CD14-positive monocyte (primary cell): ENCODE measurements around the gene COL12A1. TPM values are rescaled to one million over a fixed set of nuclear protein-coding genes. Genes with fewer than 3 reads are reported as not detected.

Source experiments
- DNase-seq, 3 donors: peaks; one replicate each; pipeline ENCODE4 v3.0.0-alpha.2; 2011 to 2022
- H2AFZ ChIP-seq: 2 replicates; pipeline ENCODE4 v1.6.0; 2012; ENCODE audit warnings: mild to moderate bottlenecking, low read depth, low read length, inconsistent platforms; ENCODE audit not compliant: insufficient read depth, poor library complexity, severe bottlenecking
- H3K27ac ChIP-seq, 2 donors: 1 replicate in 1 of 2; 2 replicates in 1 of 2; pipeline ENCODE4 v1.5.1; 2012 to 2013; ENCODE audit warnings: low read length in 2 of 2, control low read depth in 1 of 2, inconsistent platforms in 1 of 2, low read depth in 1 of 2, mild to moderate bottlenecking in 1 of 2
- H3K27me3 ChIP-seq, 2 donors: one replicate each; pipeline versions ENCODE4 v1.6.0 to v1.6.1; 2011 to 2013; ENCODE audit warnings: low read length in 2 of 2; ENCODE audit not compliant: control insufficient read depth in 2 of 2, insufficient read depth in 2 of 2
- H3K36me3 ChIP-seq, 2 donors: replicated peaks in 1 of 2; 1 replicate in 1 of 2; 2 replicates in 1 of 2; pipeline versions ENCODE4 v1.5.1 to v1.6.1; 2012 to 2013; ENCODE audit warnings: low read length in 2 of 2, control low read depth in 1 of 2, inconsistent platforms in 1 of 2, mild to moderate bottlenecking in 1 of 2; ENCODE audit not compliant: insufficient read depth in 2 of 2, control insufficient read depth in 1 of 2
- H3K4me1 ChIP-seq, 2 donors: 1 replicate in 1 of 2; 2 replicates in 1 of 2; pipeline versions ENCODE4 v1.5.1 to v1.6.1; 2012 to 2013; ENCODE audit warnings: low read length in 2 of 2, control low read depth in 1 of 2, inconsistent platforms in 1 of 2, mild to moderate bottlenecking in 1 of 2, moderate library complexity in 1 of 2; ENCODE audit not compliant: insufficient read depth in 2 of 2, control insufficient read depth in 1 of 2
- H3K4me2 ChIP-seq: replicated peaks from 2 replicates; pipeline ENCODE3; 2012; ENCODE audit warnings: low read length, moderate library complexity, mild to moderate bottlenecking; ENCODE audit not compliant: poor library complexity, severe bottlenecking; ENCODE audit errors: extremely low read depth
- H3K4me3 ChIP-seq, 3 experiments: fragments of 200-600 bp in 1 of 3; sonication (generic) in 1 of 3; replicated peaks in 1 of 3; 1 replicate in 2 of 3; 2 replicates in 1 of 3; pipeline ENCODE4 v1.5.1; 2011 to 2013; ENCODE audit warnings: low read length in 3 of 3, mild to moderate bottlenecking in 3 of 3, control low read depth in 2 of 3, low read depth in 2 of 3, inconsistent platforms in 1 of 3, moderate library complexity in 1 of 3
- H3K79me2 ChIP-seq: 2 replicates; pipeline ENCODE4 v1.6.0; 2012; ENCODE audit warnings: mild to moderate bottlenecking, control low read depth, inconsistent platforms, low read length, moderate library complexity; ENCODE audit not compliant: insufficient read depth
- H3K9ac ChIP-seq: 2 replicates; pipeline ENCODE4 v1.6.0; 2017; ENCODE audit warnings: low read length, mild to moderate bottlenecking; ENCODE audit not compliant: insufficient read depth, poor library complexity, severe bottlenecking
- H3K9me3 ChIP-seq, 2 donors: replicated peaks in 1 of 2; 1 replicate in 1 of 2; 2 replicates in 1 of 2; pipeline versions ENCODE4 v1.5.1 to v1.6.1; 2012 to 2013; ENCODE audit warnings: low read length in 2 of 2, control low read depth in 1 of 2; ENCODE audit not compliant: control insufficient read depth in 1 of 2, insufficient read depth in 1 of 2
- H4K20me1 ChIP-seq: 2 replicates; pipeline ENCODE4 v1.6.0; 2012; ENCODE audit warnings: mild to moderate bottlenecking, low read length, control low read depth, moderate library complexity; ENCODE audit not compliant: insufficient read depth
- H3K27ac Mint-ChIP-seq, 7 donors: one replicate each; pipeline ENCODE4 v1.8.0; 2020; ENCODE audit warnings: mild to moderate bottlenecking in 7 of 7, mixed read lengths in 7 of 7, moderate library complexity in 6 of 7, inconsistent platforms in 2 of 7
- H3K27me3 Mint-ChIP-seq, 3 donors: one replicate each; pipeline ENCODE4 v1.8.0; 2021 to 2022; ENCODE audit warnings: low read depth in 3 of 3, mild to moderate bottlenecking in 3 of 3, mixed read lengths in 3 of 3, moderate library complexity in 3 of 3, inconsistent platforms in 1 of 3
- H3K36me3 Mint-ChIP-seq, 2 donors: one replicate each; pipeline ENCODE4 v1.8.0; 2020; ENCODE audit warnings: mixed read lengths in 2 of 2, inconsistent platforms in 1 of 2, mild to moderate bottlenecking in 1 of 2
- H3K4me1 Mint-ChIP-seq: one replicate; pipeline ENCODE4 v1.8.0; 2020; ENCODE audit warnings: mild to moderate bottlenecking, mixed read lengths
- H3K4me3 Mint-ChIP-seq, 2 donors: one replicate each; pipeline ENCODE4 v1.8.0; 2020; ENCODE audit warnings: mild to moderate bottlenecking in 2 of 2, mixed read lengths in 2 of 2, moderate library complexity in 1 of 2
- H3K9me3 Mint-ChIP-seq, 7 donors: one replicate each; pipeline ENCODE4 v1.8.0; 2020 to 2022; ENCODE audit warnings: mixed read lengths in 7 of 7, mild to moderate bottlenecking in 6 of 7, moderate library complexity in 6 of 7, inconsistent platforms in 2 of 7
- WGBS: methylation state at CpG from one replicate; pipeline ENCODE4 v1.1.5; 2013; ENCODE audit warnings: missing lambda C conversion rate; ENCODE audit not compliant: insufficient coverage; 5-methylcytosine and 5-hydroxymethylcytosine counted together
- intact Hi-C, 2 donors: fragments of 100-400 bp; cut with micrococcal nuclease; formaldehyde crosslinking; loops; one replicate each; pipeline versions ENCODE4 v1.15.0 to v1.15.1; 2023
- polyA plus RNA-seq, 3 donors: library from polyadenylated mRNA; depleted of rRNA in 1 of 3; unstranded in 2 of 3; stranded (reverse) in 1 of 3; fragments of 300-500 nt in 2 of 3; fragments of >200 nt in 1 of 3; fragmentation: Illumina TruSeq in 2 of 3; gene quantifications; 1 replicate in 2 of 3; 2 replicates in 1 of 3; pipeline ENCODE4 v1.2.3, GENCODE V29; 2012 to 2021
- TF ChIP-seq, protein P1 (sequence below): fragments of 200-600 bp; IDR thresholded peaks from one replicate; pipeline ENCODE4 v1.8.0; 2022; ENCODE audit warnings: antibody characterized with exemption, mild to moderate bottlenecking

COL12A1 gene
- polyA plus RNA-seq, 3 donors = not detected

DNA sequence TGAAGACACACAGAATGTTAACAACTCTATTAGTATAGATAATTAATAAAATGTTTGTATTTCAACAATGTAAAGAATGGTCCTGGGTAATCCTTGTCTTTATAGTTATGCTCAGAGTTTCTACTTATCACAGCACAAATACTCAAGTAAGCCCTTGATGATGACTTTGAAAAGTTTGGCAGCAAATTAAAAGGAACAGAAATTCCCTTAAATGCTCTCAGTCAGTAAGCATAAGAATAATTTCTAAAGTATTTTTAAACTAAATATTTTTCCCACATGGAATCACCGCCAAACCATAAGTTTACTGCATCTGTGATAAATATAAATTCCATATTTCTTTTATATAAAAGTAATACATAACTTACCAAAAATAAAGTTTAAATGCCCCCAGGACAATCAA is 96.1 kb downstream of the COL12A1 start:
- Histone ChIP-seq H4K20me1 (no peaks in the 10 kb centered on the region), H3K9ac (no peak overlapping the region), H3K9me3 (no peaks in the 10 kb centered on the region), H3K79me2 (no peaks in the 10 kb centered on the region), H3K36me3 (no peaks in the 10 kb centered on the region), H3K27ac (no peak overlapping the region), H2AFZ (no peak overlapping the region), H3K27me3 (no peaks in the 10 kb centered on the region), H3K4me3 (no peak overlapping the region), H3K4me1 (no peaks in the 10 kb centered on the region), H3K4me2 (no peak overlapping the region)
- Mint-ChIP-seq H3K4me3 (no peak overlapping the region), H3K27me3 (peaks cover 0 to 1% (median 0%) of the 10 kb centered on the region in 3 donors), H3K9me3 (no peaks in the 10 kb centered on the region), H3K4me1 (no peaks in the 10 kb centered on the region), H3K36me3 (no peaks in the 10 kb centered on the region), H3K27ac (no peak overlapping the region)
- no peak for DNase-seq
- TF ChIP-seq, protein P1, sequence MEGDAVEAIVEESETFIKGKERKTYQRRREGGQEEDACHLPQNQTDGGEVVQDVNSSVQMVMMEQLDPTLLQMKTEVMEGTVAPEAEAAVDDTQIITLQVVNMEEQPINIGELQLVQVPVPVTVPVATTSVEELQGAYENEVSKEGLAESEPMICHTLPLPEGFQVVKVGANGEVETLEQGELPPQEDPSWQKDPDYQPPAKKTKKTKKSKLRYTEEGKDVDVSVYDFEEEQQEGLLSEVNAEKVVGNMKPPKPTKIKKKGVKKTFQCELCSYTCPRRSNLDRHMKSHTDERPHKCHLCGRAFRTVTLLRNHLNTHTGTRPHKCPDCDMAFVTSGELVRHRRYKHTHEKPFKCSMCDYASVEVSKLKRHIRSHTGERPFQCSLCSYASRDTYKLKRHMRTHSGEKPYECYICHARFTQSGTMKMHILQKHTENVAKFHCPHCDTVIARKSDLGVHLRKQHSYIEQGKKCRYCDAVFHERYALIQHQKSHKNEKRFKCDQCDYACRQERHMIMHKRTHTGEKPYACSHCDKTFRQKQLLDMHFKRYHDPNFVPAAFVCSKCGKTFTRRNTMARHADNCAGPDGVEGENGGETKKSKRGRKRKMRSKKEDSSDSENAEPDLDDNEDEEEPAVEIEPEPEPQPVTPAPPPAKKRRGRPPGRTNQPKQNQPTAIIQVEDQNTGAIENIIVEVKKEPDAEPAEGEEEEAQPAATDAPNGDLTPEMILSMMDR = no peak
- intact Hi-C loops = no loop called here
- WGBS = no CpG with 5 or more reads among the region's 1 CpG

DNA sequence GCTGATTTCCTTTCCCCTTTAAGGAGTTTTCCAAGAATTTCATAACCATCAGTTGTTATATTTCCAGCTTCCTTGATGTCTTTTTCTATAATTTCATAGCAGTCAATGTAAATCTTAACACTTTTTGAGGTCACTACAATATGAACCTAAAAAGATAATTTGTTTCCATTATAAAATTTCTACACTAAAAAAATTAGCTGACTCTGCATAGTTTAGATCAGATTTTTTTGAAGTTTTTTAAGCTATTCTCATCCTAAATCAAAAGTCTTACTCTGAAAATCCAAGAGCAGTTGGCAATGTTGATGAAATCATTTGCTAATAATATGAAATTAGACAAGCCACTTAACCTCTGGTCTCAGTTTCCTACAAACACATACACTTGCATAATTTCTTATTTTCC is 96.8 kb downstream of the COL12A1 start:
- Mint-ChIP-seq H3K27ac (no peak overlapping the region), H3K9me3 (no peaks in the 10 kb centered on the region), H3K4me3 (no peak overlapping the region), H3K27me3 (peaks cover 0 to 1% (median 0%) of the 10 kb centered on the region in 3 donors), H3K4me1 (no peaks in the 10 kb centered on the region), H3K36me3 (no peaks in the 10 kb centered on the region)
- Histone ChIP-seq H3K27me3 (no peaks in the 10 kb centered on the region), H3K4me2 (no peak overlapping the region), H3K27ac (no peak overlapping the region), H2AFZ (no peak overlapping the region), H3K4me1 (no peaks in the 10 kb centered on the region), H3K4me3 (no peak overlapping the region), H4K20me1 (no peaks in the 10 kb centered on the region), H3K79me2 (no peaks in the 10 kb centered on the region), H3K36me3 (no peaks in the 10 kb centered on the region), H3K9me3 (no peaks in the 10 kb centered on the region), H3K9ac (no peak overlapping the region)
- TF ChIP-seq, protein P1 = no peak
- intact Hi-C loops = no loop called here
- no peak for DNase-seq
